Uterus (tissue), 4 donors: ENCODE data around the gene B4GAT1. TPM values are rescaled to one million over a fixed set of nuclear protein-coding genes. Genes with fewer than 3 reads are reported as not detected.
A peak's percentile ranks its signal among the peaks of the same experiment; 100 is the strongest.

ENCODE experiments used
- DNase-seq, 2 donors: peaks; one replicate each; pipeline ENCODE4 v3.0.0-alpha.2; 2019 to 2020
- H3K27ac ChIP-seq, 2 donors: fragments of 200-600 bp; sonication (generic); 1 replicate in 1 of 2; 2 replicates in 1 of 2; pipeline ENCODE4 v1.5.1; 2016 to 2018
- H3K27me3 ChIP-seq, 2 donors: fragments of 200-600 bp; sonication (generic); one replicate each; pipeline ENCODE4 v1.5.1; 2018 to 2019; ENCODE audit warnings: control low read depth in 1 of 2
- H3K36me3 ChIP-seq, 2 donors: fragments of 200-600 bp; sonication (generic); one replicate each; pipeline ENCODE4 v1.5.1; 2019; ENCODE audit warnings: control low read depth in 1 of 2
- H3K4me1 ChIP-seq, 2 donors: fragments of 200-600 bp; sonication (generic); one replicate each; pipeline ENCODE4 v1.5.1; 2018 to 2019; ENCODE audit warnings: control low read depth in 1 of 2
- H3K4me3 ChIP-seq, 2 donors: fragments of 200-600 bp; sonication (generic); 1 replicate in 1 of 2; 2 replicates in 1 of 2; pipeline ENCODE4 v1.5.1; 2018 to 2019; ENCODE audit warnings: mild to moderate bottlenecking in 1 of 2
- H3K9me3 ChIP-seq, 2 donors: fragments of 200-600 bp; sonication (generic); one replicate each; pipeline ENCODE4 v1.5.1; 2019; ENCODE audit warnings: control low read depth in 1 of 2
- POLR2A ChIP-seq, 2 donors: fragments of 450-650 bp; IDR thresholded peaks; one replicate each; pipeline ENCODE4 v1.6.1; 2016; ENCODE audit warnings: antibody characterized with exemption in 2 of 2, mild to moderate bottlenecking in 1 of 2, moderate library complexity in 1 of 2
- intact Hi-C: fragments of 100-400 bp; cut with DNase I; formaldehyde crosslinking; loops from one replicate; pipeline ENCODE4 v1.15.1; 2023; ENCODE audit warnings: low total_unique reads
- total RNA-seq, 4 donors: library from RNA; depleted of rRNA in 3 of 4; stranded (reverse); fragments of >200 nt in 3 of 4; gene quantifications; one replicate each; pipeline versions ENCODE4 v1.1.0 to v1.2.4, GENCODE V29; 2014 to 2023
- TF ChIP-seq, protein P1 (sequence below), 4 experiments: fragments of 200-600 bp in 2 of 4; fragments of 450-650 bp in 2 of 4; sonication (generic) in 2 of 4; IDR thresholded peaks; one replicate each; pipeline ENCODE4 v1.5.1; 2016 to 2019; ENCODE audit warnings: antibody characterized with exemption in 4 of 4, mild to moderate bottlenecking in 2 of 4, moderate library complexity in 1 of 4
- donor health status: DM: yes; HTN: yes; CAD: no.

B4GAT1 gene
- total RNA-seq, 4 donors from 2014 or later: 13.2 to 44.8 (median 26.2) TPM

DNA sequence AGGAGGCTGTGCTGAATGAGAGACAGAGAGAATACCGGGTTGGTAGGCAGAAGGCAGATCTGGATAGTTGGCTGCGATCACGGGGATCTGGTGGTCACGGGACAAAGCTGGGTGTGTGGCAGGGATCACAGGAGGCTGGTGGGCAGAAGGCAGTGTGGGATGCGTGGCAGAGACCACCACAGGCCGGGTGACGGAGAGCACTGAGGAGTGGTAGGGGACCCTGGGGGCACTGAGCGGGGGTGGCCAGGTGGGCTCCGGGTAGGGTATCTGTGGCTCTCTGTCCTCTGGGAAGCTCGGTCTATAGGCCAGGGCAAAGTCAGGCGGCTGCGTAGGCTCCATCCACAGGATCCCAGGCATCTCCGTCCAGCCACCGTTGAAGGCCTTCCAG, 31.9 kb downstream of the B4GAT1 start:
- DNase-seq: no peak
- intact Hi-C loops: no loop called here

DNA sequence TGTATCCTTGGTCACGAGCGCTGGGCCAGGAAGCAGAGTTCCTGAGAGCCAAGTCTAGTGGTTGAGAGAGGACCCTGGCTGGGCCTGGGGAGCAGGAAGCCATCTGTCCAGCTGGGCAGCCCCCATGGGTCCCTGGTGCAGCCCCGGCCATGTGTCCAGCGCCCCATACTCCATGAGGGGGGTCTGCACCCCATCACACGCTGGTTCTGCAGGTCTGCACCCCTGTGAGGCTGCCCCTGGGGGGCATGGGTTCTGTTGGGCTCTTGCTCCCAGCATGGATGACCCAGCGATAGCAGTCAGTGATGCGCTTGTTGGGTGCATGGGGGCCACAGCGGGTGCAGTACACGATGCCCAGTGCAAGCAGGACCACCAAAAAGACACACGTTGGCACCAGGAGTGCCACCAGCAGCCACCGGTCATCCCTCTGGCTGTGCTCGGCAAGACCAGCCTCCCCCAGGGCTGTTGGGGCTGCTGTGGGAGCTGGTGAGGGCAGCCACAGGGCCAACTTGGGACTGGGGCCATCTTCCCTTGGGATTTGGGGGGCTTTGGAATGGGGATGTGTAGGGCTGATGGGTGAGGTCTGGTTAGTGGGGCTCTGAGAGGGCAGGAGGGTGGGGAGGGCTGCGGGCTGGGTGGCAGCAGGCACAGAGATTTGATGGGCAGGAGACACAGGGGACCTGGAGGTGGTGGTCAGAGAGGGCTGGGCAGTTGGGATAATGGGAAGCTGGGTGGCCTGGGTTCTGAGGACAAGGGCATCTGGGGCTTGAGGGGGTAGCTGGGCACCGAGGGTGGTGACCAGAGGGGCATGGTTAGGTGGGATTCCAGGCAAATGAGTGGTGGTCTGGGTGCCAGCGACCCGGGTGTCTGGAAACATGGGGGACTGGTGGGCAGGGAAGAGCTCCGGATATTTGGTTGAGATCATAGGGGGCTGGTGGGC, 32.6 kb downstream of the B4GAT1 start:
- Histone ChIP-seq H3K27me3 (no peaks in the 10 kb centered on the region), H3K27ac (peak overlapping the region; percentile 86 to 93), H3K4me1 (peaks cover 0 to 16% of the 10 kb centered on the region in 2 donors), H3K36me3 (no peaks in the 10 kb centered on the region), H3K4me3 (peak overlapping the region in 1 of 2 donors; percentile 45), H3K9me3 (no peaks in the 10 kb centered on the region)
- DNase-seq: no peak
- intact Hi-C loops: no loop called here
- TF ChIP-seq, protein P1, sequence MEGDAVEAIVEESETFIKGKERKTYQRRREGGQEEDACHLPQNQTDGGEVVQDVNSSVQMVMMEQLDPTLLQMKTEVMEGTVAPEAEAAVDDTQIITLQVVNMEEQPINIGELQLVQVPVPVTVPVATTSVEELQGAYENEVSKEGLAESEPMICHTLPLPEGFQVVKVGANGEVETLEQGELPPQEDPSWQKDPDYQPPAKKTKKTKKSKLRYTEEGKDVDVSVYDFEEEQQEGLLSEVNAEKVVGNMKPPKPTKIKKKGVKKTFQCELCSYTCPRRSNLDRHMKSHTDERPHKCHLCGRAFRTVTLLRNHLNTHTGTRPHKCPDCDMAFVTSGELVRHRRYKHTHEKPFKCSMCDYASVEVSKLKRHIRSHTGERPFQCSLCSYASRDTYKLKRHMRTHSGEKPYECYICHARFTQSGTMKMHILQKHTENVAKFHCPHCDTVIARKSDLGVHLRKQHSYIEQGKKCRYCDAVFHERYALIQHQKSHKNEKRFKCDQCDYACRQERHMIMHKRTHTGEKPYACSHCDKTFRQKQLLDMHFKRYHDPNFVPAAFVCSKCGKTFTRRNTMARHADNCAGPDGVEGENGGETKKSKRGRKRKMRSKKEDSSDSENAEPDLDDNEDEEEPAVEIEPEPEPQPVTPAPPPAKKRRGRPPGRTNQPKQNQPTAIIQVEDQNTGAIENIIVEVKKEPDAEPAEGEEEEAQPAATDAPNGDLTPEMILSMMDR (IDR thresholded peaks at IDR 0.05): no peak
- no peak for TF ChIP-seq POLR2A (IDR thresholded peaks at IDR 0.05)

More for the DNA sequence above, 31.9 kb downstream of the B4GAT1 start:
- H3K4me1 ChIP-seq: peaks cover 0 to 16% of the 10 kb centered on the region in 2 donors
- no peaks in the 10 kb centered on the region for H3K9me3 ChIP-seq
- H3K27me3 ChIP-seq: no peaks in the 10 kb centered on the region
- no peaks in the 10 kb centered on the region for H3K36me3 ChIP-seq
- H3K4me3 ChIP-seq: peak overlapping the region in 1 of 2 donors; percentile 48
- H3K27ac ChIP-seq: peak overlapping the region; percentile 86 to 93
- no peak for TF ChIP-seq POLR2A (IDR thresholded peaks at IDR 0.05)
- TF ChIP-seq, protein P1 (IDR thresholded peaks at IDR 0.05): no peak

DNA sequence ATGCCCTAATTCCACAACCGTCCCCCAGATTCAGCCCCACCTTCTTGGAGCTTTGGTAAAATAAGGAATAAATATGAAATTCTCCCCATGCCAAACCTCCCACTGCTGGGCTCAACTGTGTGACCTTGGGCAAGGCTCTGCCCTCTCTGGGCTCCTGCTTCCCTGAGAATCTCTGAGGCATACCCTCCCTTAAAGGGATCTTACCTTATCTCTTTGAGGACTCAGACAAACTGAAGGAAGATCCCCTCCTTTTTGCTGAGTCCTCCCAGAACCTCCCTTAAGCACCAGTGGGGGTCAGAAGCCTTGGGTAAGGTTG, 33.3 kb downstream of the B4GAT1 start:
- H3K36me3 ChIP-seq: no peaks in the 10 kb centered on the region

DNA sequence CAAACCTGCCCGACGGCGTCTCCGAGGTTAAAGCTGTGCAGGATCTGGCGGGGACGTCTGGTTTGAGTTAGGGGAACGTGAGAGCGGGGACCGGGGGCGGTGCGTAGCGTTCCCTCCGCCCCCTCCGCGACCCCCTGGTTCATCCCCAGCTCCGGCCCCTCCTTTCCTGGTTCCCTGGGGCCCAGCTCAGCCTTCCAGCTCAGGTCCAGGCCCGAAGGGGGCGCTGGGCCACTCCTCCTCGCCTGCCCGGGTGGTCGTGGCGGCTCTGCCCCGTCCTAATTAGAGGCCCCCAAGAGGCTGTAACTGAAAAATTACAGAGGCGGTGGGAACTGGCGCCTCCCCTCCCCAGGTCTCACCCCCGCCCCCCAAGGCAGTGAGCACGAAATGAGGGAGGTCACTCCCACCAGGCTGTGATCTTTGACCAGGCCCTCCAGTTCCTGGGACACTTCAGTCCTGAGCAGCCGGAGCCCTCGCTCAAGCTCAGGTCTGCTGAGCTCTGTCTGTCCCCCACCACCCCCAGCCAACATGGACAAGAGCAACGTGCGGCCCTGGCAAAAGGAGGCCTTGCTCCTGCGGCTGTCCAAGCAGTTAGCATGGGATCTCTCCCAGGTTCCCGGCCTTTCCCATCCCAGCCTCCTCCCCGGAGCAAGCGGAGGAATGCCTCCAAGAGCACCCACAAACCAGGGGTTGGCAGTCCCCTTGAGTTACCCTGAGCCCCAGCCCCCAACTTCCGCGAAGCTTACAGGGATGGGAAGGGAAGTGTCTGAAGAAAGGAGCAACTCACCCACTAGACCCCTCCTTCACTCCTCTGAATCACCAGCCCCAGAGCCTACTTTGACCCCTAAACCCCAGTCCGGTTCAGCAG, 33.9 kb downstream of the B4GAT1 start:
- Histone ChIP-seq H3K27me3 (no peaks in the 10 kb centered on the region), H3K27ac (peak overlapping the region; percentile 86 to 93), H3K9me3 (no peaks in the 10 kb centered on the region), H3K36me3 (no peaks in the 10 kb centered on the region), H3K4me3 (peak overlapping the region; percentile 43 to 45), H3K4me1 (peaks cover 0 to 16% of the 10 kb centered on the region in 2 donors)
- intact Hi-C loops: no loop called here
- TF ChIP-seq, protein P1 (IDR thresholded peaks at IDR 0.05): peak in 1 of 4 experiments; percentile 13
- TF ChIP-seq POLR2A (IDR thresholded peaks at IDR 0.05): no peak
- peak; percentile 42 to 74 for DNase-seq

More for the DNA sequence above, 33.3 kb downstream of the B4GAT1 start:
- no peak for DNase-seq
- TF ChIP-seq, protein P1 (IDR thresholded peaks at IDR 0.05): no peak
- no peak for TF ChIP-seq POLR2A (IDR thresholded peaks at IDR 0.05)
- intact Hi-C loops: no loop called here
- peak overlapping the region; percentile 43 to 45 for H3K4me3 ChIP-seq
- peaks cover 0 to 16% of the 10 kb centered on the region in 2 donors for H3K4me1 ChIP-seq
- peak overlapping the region; percentile 86 to 93 for H3K27ac ChIP-seq
- H3K9me3 ChIP-seq: no peaks in the 10 kb centered on the region
- no peaks in the 10 kb centered on the region for H3K27me3 ChIP-seq
